GM12891 (cell line): ENCODE results near the gene ZNF232.

Experiments used
- POLR2A ChIP-seq: IDR thresholded peaks from 2 replicates; pipeline ENCODE4 v1.6.1; 2011; ENCODE audit warnings: low read depth, low read length, control low read depth
- POLR2AphosphoS5 ChIP-seq: IDR thresholded peaks from 2 replicates; pipeline ENCODE4 v1.6.1; 2011; ENCODE audit warnings: low read depth, low read length, control low read depth
- POU2F2 ChIP-seq: IDR thresholded peaks from 2 replicates; pipeline ENCODE4 v1.6.1; 2011; ENCODE audit warnings: low read depth, mild to moderate bottlenecking, control low read depth, low read length, moderate library complexity
- SPI1 ChIP-seq: IDR thresholded peaks from 2 replicates; pipeline ENCODE4 v1.6.1; 2011; ENCODE audit warnings: low read depth, low read length, control low read depth

DNA sequence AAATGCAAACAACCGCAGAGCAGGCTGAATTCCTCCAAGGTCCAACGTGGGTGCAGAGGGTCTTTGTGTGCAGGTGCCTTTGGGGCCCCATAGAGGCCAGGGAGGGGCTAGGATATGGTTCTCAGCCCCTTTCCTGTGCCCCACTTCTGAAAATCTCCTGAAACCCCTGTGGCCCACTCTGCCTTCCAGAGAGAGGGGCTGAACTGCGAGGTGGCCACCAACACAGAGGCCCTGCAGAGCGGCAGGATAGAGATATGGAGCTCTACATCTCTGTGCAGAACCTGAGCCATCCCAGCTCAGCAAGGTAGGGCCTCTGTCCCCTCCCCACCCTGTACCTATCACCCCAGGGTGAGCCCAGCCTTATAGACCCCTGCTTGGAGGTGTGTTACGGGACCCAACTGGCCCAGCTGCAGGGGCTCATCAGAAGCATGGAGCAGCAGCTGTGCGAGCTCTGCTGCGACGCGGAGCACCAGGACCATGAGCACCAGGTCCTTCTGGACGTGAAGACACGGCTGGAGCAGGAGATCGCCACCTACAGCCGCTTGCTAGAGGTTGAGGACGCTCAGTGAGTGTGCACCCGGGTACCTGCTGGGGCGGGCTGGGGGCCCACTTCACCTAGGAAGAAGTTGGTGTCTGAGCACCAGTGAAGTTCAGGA, 9.6 kb upstream of the ZNF232 start:
- no peak for TF ChIP-seq POLR2AphosphoS5
- no peak for TF ChIP-seq POLR2A
- no peak for TF ChIP-seq POU2F2
- no peak for TF ChIP-seq SPI1
